H1 (cell line): Measurements from ENCODE around the gene MCCD1. TPM values are rescaled to one million over a fixed set of nuclear protein-coding genes. Genes with fewer than 3 reads are reported as not detected.

Experiments
- CTCF ChIA-PET: fragments of 300-600 bp; sonication (Branson Sonifier 250); formaldehyde crosslinking; loops from one replicate; lab custom pipeline; 2021; ENCODE audit not compliant: partially characterized antibody; lab: Charles Lee
- POLR2A ChIA-PET: fragments of 300-600 bp; sonication (Branson Sonifier 250); formaldehyde crosslinking; loops from one replicate; lab custom pipeline; 2021; ENCODE audit warnings: inconsistent platforms; ENCODE audit not compliant: partially characterized antibody; lab: Charles Lee
- DNase-seq, 2 experiments: peaks; one replicate each; pipeline versions ENCODE4 v3.0.0 to v3.0.0-alpha.2; 2010 to 2022; ENCODE audit warnings: low spot score in 2 of 2, low read depth in 1 of 2, mixed read lengths in 1 of 2
- FAIRE-seq: peaks from 2 replicates; lab custom pipeline; 2011; peaks lifted over from hg19 to GRCh38; lab: Jason Lieb, UNC
- H2AFZ ChIP-seq: 2 replicates; pipeline ENCODE4 v1.8.1; 2012; ENCODE audit warnings: low read length, inconsistent platforms
- H2AK5ac ChIP-seq: 2 replicates; pipeline ENCODE4 v1.6.1; 2013; ENCODE audit warnings: low read depth, low read length
- H2BK120ac ChIP-seq: replicated peaks from 2 replicates; pipeline ENCODE3; 2013; ENCODE audit warnings: low read depth, low read length, inconsistent platforms
- H2BK12ac ChIP-seq: 2 replicates; pipeline ENCODE4 v1.6.1; 2013; ENCODE audit warnings: low read depth, low read length
- H2BK15ac ChIP-seq: 2 replicates; pipeline ENCODE4 v1.6.1; 2013; ENCODE audit warnings: low read length
- H2BK20ac ChIP-seq: 2 replicates; pipeline ENCODE4 v1.6.1; 2013; ENCODE audit warnings: low read length
- H2BK5ac ChIP-seq: 2 replicates; pipeline ENCODE4 v1.6.1; 2013; ENCODE audit warnings: low read depth, low read length
- H3K14ac ChIP-seq: 2 replicates; pipeline ENCODE4 v1.6.1; 2013; ENCODE audit warnings: inconsistent platforms; ENCODE audit not compliant: insufficient read length
- H3K18ac ChIP-seq: 2 replicates; pipeline ENCODE4 v1.6.1; 2013; ENCODE audit warnings: low read length; ENCODE audit errors: extremely low read depth
- H3K23ac ChIP-seq: 2 replicates; pipeline ENCODE4 v1.6.1; 2013; ENCODE audit warnings: inconsistent platforms; ENCODE audit not compliant: insufficient read length
- H3K23me2 ChIP-seq: 2 replicates; pipeline ENCODE4 v1.6.1; 2013; ENCODE audit warnings: low read depth, low read length
- H3K27ac ChIP-seq: 2 replicates; pipeline ENCODE4 v1.6.1; 2011; ENCODE audit warnings: low read depth, low read length, inconsistent platforms
- H3K27me3 ChIP-seq, 4 experiments: replicated peaks in 1 of 4; 1 replicate in 1 of 4; 2 replicates in 3 of 4; pipeline versions ENCODE4 v1.6.1 to v1.8.1; 2011 to 2013; ENCODE audit warnings: low read length in 3 of 4, mild to moderate bottlenecking in 3 of 4, inconsistent platforms in 2 of 4, mixed read lengths in 2 of 4, moderate library complexity in 1 of 4; ENCODE audit not compliant: control insufficient read depth in 3 of 4, insufficient read depth in 3 of 4; ENCODE audit errors: extremely low read depth in 1 of 4
- H3K36me3 ChIP-seq, 4 experiments: 2 replicates each; pipeline versions ENCODE4 v1.6.1 to v1.8.1; 2011 to 2013; ENCODE audit warnings: mild to moderate bottlenecking in 4 of 4, low read length in 3 of 4, moderate library complexity in 2 of 4, control low read depth in 1 of 4, inconsistent platforms in 1 of 4; ENCODE audit not compliant: insufficient read depth in 4 of 4, control insufficient read depth in 2 of 4
- H3K4ac ChIP-seq: replicated peaks from 2 replicates; pipeline ENCODE3; 2013; ENCODE audit warnings: low read length, low read depth, mixed read lengths, inconsistent platforms; ENCODE audit not compliant: insufficient read length
- H3K4me1 ChIP-seq, 4 experiments: replicated peaks in 1 of 4; 1 replicate in 1 of 4; 2 replicates in 3 of 4; pipeline versions ENCODE4 v1.6.1 to v1.8.1; 2011 to 2013; ENCODE audit warnings: low read length in 3 of 4, inconsistent platforms in 2 of 4, mixed read lengths in 1 of 4; ENCODE audit not compliant: insufficient read depth in 4 of 4, control insufficient read depth in 3 of 4
- H3K4me2 ChIP-seq, 2 experiments: 2 replicates each; pipeline versions ENCODE4 v1.6.1 to v1.8.1; 2011 to 2013; ENCODE audit warnings: low read depth in 2 of 2, low read length in 2 of 2, control low read depth in 1 of 2, inconsistent platforms in 1 of 2, mild to moderate bottlenecking in 1 of 2; ENCODE audit not compliant: insufficient read depth in 1 of 2
- H3K4me3 ChIP-seq, 4 experiments: fragments of 200-600, 300-600 bp in 1 of 4; sonication (generic), shearing (Covaris generic), sonication (Bioruptor Twin) in 1 of 4; 2 replicates each; pipeline versions ENCODE4 v1.5.1 to v1.8.1; 2011 to 2016; ENCODE audit warnings: low read length in 4 of 4, low read depth in 3 of 4, control low read depth in 2 of 4, inconsistent platforms in 2 of 4, mild to moderate bottlenecking in 2 of 4, mixed read lengths in 1 of 4, moderate library complexity in 1 of 4; ENCODE audit not compliant: insufficient read depth in 2 of 4; ENCODE audit errors: extremely low read depth in 1 of 4
- H3K56ac ChIP-seq: replicated peaks from 2 replicates; pipeline ENCODE3; 2013; ENCODE audit warnings: low read depth, mild to moderate bottlenecking, mixed read lengths, low read length, inconsistent platforms; ENCODE audit not compliant: insufficient read length
- H3K79me1 ChIP-seq: 2 replicates; pipeline ENCODE4 v1.6.1; 2013; ENCODE audit warnings: low read depth, low read length, control low read depth
- H3K79me2 ChIP-seq, 2 experiments: 2 replicates each; pipeline versions ENCODE4 v1.6.1 to v1.8.1; 2012 to 2013; ENCODE audit warnings: low read length in 2 of 2, mild to moderate bottlenecking in 2 of 2, inconsistent platforms in 1 of 2; ENCODE audit not compliant: insufficient read depth in 2 of 2, control insufficient read depth in 1 of 2
- H3K9ac ChIP-seq, 4 experiments: replicated peaks in 1 of 4; 1 replicate in 1 of 4; 2 replicates in 3 of 4; pipeline versions ENCODE4 v1.6.1 to v1.8.1; 2011 to 2013; ENCODE audit warnings: low read depth in 3 of 4, low read length in 3 of 4, control low read depth in 2 of 4, mild to moderate bottlenecking in 2 of 4, moderate library complexity in 2 of 4, inconsistent platforms in 1 of 4; ENCODE audit errors: extremely low read depth in 1 of 4
- H3K9me3 ChIP-seq, 2 experiments: 2 replicates each; pipeline versions ENCODE4 v1.6.1 to v1.8.1; 2012 to 2013; ENCODE audit warnings: mild to moderate bottlenecking in 2 of 2, moderate library complexity in 2 of 2, control low read depth in 1 of 2, inconsistent platforms in 1 of 2, low read depth in 1 of 2, low read length in 1 of 2, mixed read lengths in 1 of 2; ENCODE audit not compliant: insufficient read depth in 2 of 2
- H4K20me1 ChIP-seq, 2 experiments: replicated peaks in 1 of 2; 2 replicates each; pipeline versions ENCODE3 to v1.8.1; 2011 to 2013; ENCODE audit warnings: inconsistent platforms in 2 of 2, low read length in 2 of 2, mild to moderate bottlenecking in 1 of 2; ENCODE audit not compliant: insufficient read depth in 2 of 2, control insufficient read depth in 1 of 2
- H4K5ac ChIP-seq: 2 replicates; pipeline ENCODE4 v1.6.1; 2013; ENCODE audit warnings: low read length, low read depth, mixed read lengths, inconsistent platforms; ENCODE audit not compliant: insufficient read length
- H4K8ac ChIP-seq: 2 replicates; pipeline ENCODE4 v1.8.0; 2013; ENCODE audit warnings: mild to moderate bottlenecking, moderate library complexity, low read length, inconsistent platforms; ENCODE audit not compliant: insufficient read depth; ENCODE audit errors: extremely low read depth
- H4K91ac ChIP-seq: replicated peaks from 2 replicates; pipeline ENCODE3; 2013; ENCODE audit warnings: low read length, mixed read lengths, inconsistent platforms; ENCODE audit not compliant: insufficient read length
- CBX5 ChIP-seq: fragments of 300-800, 300-1000 bp; sonication (generic); IDR thresholded peaks from 2 replicates; pipeline ENCODE4 v1.7.1; 2016; ENCODE audit warnings: antibody characterized with exemption, low read length, low read depth
- POLR2A ChIP-seq, 2 experiments: IDR thresholded peaks; 1 replicate in 1 of 2; 2 replicates in 1 of 2; pipeline ENCODE4 v1.6.1; 2011; ENCODE audit warnings: low read depth in 2 of 2, low read length in 2 of 2, mild to moderate bottlenecking in 2 of 2; ENCODE audit errors: control extremely low read depth in 1 of 2
- POLR2AphosphoS5 ChIP-seq: IDR thresholded peaks from 2 replicates; pipeline ENCODE4 v1.6.1; 2011; ENCODE audit warnings: low read depth, low read length
- WGBS, 2 experiments: shearing (Covaris generic) in 1 of 2; methylation state at CpG; one replicate each; pipeline versions ENCODE4 v1.1.6 to v1.1.7; 2013 to 2015; ENCODE audit warnings: low lambda C conversion rate in 2 of 2, mixed read lengths in 2 of 2, inconsistent platforms in 1 of 2, low coverage in 1 of 2, missing lambda C conversion rate in 1 of 2; ENCODE audit not compliant: insufficient replicate concordance in 2 of 2, insufficient coverage in 1 of 2, insufficient read length in 1 of 2; ENCODE audit errors: extremely low coverage in 1 of 2, missing lambda C conversion rate in 1 of 2; 5-methylcytosine and 5-hydroxymethylcytosine counted together
- polyA plus RNA-seq, 7 experiments: library from polyadenylated mRNA; depleted of rRNA in 3 of 7; stranded (reverse) in 5 of 7; unstranded in 2 of 7; fragments of >200 nt in 5 of 7; fragments of 200-250 nt in 2 of 7; gene quantifications; 1 replicate in 5 of 7; 2 replicates in 1 of 7; 4 replicates in 1 of 7; pipeline versions ENCODE4 v1.2.1 to v1.2.3, GENCODE V29; 2011 to 2013; ENCODE audit warnings: missing spikeins in 2 of 7, mixed read lengths in 2 of 7
- total RNA-seq: library from RNA; stranded (reverse); fragmentation: NEBNext Ultra II Directional; extraction: Animal tissue kit (Norgen Biotek cat#: 25700); gene quantifications from 2 replicates; pipeline ENCODE4 v1.2.1, GENCODE V29; 2021

Gene MCCD1
- total and polyA plus RNA-seq, 2 of the 8 experiments (the other 6 are each of a cell fraction or from before 2014, with no cell fraction given) = not detected

DNA sequence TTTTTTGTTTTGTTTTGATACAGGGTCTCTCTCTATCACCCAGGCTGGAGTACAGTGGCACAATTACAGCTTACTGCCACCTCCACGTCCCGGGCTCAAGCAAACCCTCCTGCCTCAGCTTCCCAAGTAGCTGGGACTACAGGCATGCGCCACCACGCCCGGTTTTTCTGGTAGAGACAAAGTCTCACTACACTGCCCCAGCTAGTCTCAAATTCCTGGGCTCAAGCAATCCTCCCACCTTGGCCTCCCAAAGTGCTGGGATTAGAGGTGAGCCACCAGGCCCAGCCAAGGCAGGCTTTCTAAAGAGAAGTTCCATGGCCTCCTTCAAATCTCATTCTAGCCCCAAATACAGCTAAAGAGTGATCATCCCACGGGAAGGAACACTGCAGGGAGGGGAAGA, 5.2 kb downstream of the MCCD1 start:
- Histone ChIP-seq H2BK12ac (no peak overlapping the region), H3K56ac (no peak overlapping the region), H3K36me3 (peaks cover 75 to 99% (median 87%) of the 10 kb centered on the region in 4 experiments), H4K20me1 (peaks cover 42 to 43% of the 10 kb centered on the region in 2 experiments), H3K27ac (no peak overlapping the region), H2BK20ac (no peak overlapping the region), H3K27me3 (no peaks in the 10 kb centered on the region), H3K18ac (no peak overlapping the region), H4K8ac (no peak overlapping the region), H2AFZ (no peak overlapping the region), H2BK15ac (no peak overlapping the region), H2BK120ac (no peak overlapping the region), H3K4ac (no peak overlapping the region), H4K5ac (no peak overlapping the region), H3K4me2 (no peak overlapping the region), H3K14ac (no peak overlapping the region), H3K9me3 (no peaks in the 10 kb centered on the region), H3K79me1 (peaks cover 10% of the 10 kb centered on the region; the same call in 1 of the 2 replicates), H3K4me1 (peaks cover 3 to 8% (median 4%) of the 10 kb centered on the region in 4 experiments; a peak in 5 of 7 replicates), H3K23me2 (no peaks in the 10 kb centered on the region), H2AK5ac (no peak overlapping the region), H3K9ac (no peak overlapping the region), H2BK5ac (no peak overlapping the region), H4K91ac (no peak overlapping the region), H3K79me2 (peaks cover 9 to 45% of the 10 kb centered on the region in 2 experiments), H3K23ac (no peak overlapping the region), H3K4me3 (no peak overlapping the region)
- POLR2A ChIA-PET = interaction anchor here (0.6 to 18.4 kb wide), 14 partner anchors 3 to 119 kb away, joined by 3 to 428 read pairs (median 3); partner anchors contain the start of genes ATP6V1G2, BAG6, DDX39B and MCCD1
- no peak for DNase-seq
- WGBS, 2 experiments = 93% methylated on average over 6 of the region's 6 CpGs; no CpG with 5 or more reads in 1 of the 2 experiments
- CTCF ChIA-PET = interaction anchor here (0.6 kb wide), 1 partner anchor 39 kb away, joined by 3 read pairs; no protein-coding TSS in a partner anchor
- TF ChIP-seq POLR2AphosphoS5 (peak; percentile 21; the same call in 1 of the 2 replicates), POLR2A (IDR thresholded peaks at IDR 0.05; ENCODE audit: control extremely low read depth in 1 of 2, low read depth in 2 of 2, low read length in 2 of 2) (peak; percentile 53 to 60; a peak in 2 of 3 replicates), CBX5 (no peak)
- FAIRE-seq = no peak
